ENCODE measurements around the gene HOXB5. TPM values are rescaled to one million over a fixed set of nuclear protein-coding genes. Genes with fewer than 3 reads are reported as not detected.

Gene HOXB5
- total RNA-seq, 2 experiments from 2014 or later = not detected

DNA sequence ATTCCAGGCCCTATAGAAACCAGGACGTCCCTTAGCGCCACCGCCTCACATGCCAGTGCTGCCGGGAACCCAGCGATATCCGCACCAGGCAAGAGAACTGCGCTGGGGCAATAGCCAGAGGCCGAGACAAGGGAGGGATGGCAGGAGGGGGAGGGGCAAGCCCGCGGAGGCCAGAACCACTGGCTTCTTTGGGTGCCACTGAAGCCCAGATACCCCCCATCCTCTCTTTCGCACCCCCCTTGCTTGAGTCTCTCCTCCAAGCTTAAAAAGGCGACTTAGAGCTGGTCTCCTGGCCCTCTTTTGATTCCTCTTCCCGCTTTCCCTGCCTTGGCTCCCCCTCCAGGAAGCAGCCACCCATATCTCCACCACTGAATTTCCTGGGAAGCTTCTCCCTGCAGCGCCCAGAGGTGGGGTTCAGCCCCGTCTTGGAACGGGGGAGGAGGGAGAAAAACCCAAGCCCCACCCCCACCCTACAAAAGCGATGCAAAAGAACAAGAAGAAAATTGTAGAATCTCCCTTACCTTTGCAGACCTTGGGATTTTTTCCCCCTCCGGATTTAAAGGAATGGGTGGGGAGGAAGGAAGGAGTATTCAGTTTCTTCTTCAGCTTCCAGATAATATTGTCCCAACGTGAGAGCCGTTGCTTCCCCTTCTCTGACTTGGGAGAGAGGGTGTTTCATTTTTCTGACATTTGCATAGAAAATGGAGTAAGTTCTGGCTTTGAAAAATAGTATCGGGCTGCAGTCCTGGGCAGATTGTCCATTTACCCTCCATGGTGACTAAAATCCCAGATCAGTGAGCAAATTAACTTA lies 10.6 kb upstream of the HOXB5 start:
- ChIA-PET POLR2A (no interaction called here), CTCF (interaction anchor here (1.0 kb wide), 1 partner anchor 9 kb away, joined by 3 read pairs; no protein-coding TSS in a partner anchor)
- Histone ChIP-seq H3K4me1 (ENCODE audit: insufficient read depth, low read length) (peaks cover 27% of the 10 kb centered on the region), H3K27me3 (ENCODE audit: control insufficient read depth in 1 of 2, insufficient read depth in 2 of 2, low read length in 2 of 2) (peaks cover 84 to 85% of the 10 kb centered on the region in 2 experiments), H3K36me3 (ENCODE audit: insufficient read depth, low read length) (no peaks in the 10 kb centered on the region), H3K4me3 (ENCODE audit: low read length) (no peak overlapping the region), H3K9me3 (ENCODE audit: control insufficient read depth in 1 of 2, insufficient read depth in 1 of 2, low read length in 2 of 2) (peaks cover 0 to 19% of the 10 kb centered on the region in 2 experiments), H3K27ac (ENCODE audit: low read depth in 1 of 2, low read length in 2 of 2) (no peak overlapping the region)
- H3K36me3 Mint-ChIP-seq (ENCODE audit: low read depth) = no peaks in the 10 kb centered on the region
- H3K27ac Mint-ChIP-seq = no peak overlapping the region
- H3K27me3 Mint-ChIP-seq = peaks cover 95% of the 10 kb centered on the region
- TF ChIP-seq, protein P1, sequence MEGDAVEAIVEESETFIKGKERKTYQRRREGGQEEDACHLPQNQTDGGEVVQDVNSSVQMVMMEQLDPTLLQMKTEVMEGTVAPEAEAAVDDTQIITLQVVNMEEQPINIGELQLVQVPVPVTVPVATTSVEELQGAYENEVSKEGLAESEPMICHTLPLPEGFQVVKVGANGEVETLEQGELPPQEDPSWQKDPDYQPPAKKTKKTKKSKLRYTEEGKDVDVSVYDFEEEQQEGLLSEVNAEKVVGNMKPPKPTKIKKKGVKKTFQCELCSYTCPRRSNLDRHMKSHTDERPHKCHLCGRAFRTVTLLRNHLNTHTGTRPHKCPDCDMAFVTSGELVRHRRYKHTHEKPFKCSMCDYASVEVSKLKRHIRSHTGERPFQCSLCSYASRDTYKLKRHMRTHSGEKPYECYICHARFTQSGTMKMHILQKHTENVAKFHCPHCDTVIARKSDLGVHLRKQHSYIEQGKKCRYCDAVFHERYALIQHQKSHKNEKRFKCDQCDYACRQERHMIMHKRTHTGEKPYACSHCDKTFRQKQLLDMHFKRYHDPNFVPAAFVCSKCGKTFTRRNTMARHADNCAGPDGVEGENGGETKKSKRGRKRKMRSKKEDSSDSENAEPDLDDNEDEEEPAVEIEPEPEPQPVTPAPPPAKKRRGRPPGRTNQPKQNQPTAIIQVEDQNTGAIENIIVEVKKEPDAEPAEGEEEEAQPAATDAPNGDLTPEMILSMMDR (IDR thresholded peaks at IDR 0.05) = no peak
- H3K4me3 Mint-ChIP-seq = no peak overlapping the region
- peaks cover 18% of the 10 kb centered on the region for H3K4me1 Mint-ChIP-seq (ENCODE audit: low read depth)
- no peak for ATAC-seq (ENCODE audit: poor library complexity)
- intact Hi-C loops (cut with DNase I, micrococcal nuclease) = no loop called here
- no peaks in the 10 kb centered on the region for H3K9me3 Mint-ChIP-seq
- no peak for DNase-seq

DNA sequence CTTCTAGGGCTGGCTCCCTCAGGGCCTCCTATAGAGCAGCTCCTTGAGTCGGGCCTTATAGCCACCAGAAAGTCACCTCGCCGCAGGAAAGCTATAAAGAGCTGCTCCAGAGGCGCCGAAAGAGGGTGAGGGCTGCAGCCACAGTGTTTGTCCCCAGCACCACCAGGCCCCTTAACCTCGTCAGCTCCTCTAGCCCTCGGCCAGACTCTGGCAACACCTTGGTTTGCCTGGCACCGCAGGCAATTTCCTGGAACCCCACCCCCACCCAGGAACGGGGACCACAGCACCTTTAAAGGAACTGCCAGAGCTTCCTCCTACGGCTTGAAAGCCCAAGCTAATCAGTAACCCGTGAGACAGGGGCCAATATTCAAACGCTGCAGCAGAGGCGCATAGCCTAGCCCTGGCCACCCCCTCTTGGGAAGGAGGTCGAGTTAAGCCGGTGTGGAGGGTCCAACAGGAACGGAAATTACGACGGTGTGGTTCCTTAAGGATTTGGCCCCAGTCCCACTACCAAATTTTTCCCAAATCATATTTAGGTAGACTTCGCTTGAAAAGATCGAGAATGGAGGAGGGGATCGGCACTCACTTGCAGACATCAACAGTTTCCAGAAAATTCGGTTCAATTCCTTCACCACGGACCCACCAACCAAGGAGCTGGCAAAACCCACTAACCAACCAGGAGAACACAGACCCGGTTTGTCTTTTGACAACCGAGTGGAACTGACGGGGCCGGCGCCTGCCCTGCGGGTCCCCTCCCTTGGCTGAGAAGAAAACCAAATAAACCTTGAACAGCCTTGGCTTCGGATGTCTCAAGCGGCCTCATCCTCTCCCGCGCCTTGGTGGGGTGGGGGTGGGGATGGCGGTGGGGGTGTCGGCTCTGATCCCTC lies 8.2 kb upstream of the HOXB5 start:
- Mint-ChIP-seq H3K27me3 (peaks cover 97% of the 10 kb centered on the region), H3K9me3 (no peaks in the 10 kb centered on the region), H3K36me3 (ENCODE audit: low read depth) (no peaks in the 10 kb centered on the region), H3K4me3 (no peak overlapping the region), H3K27ac (no peak overlapping the region), H3K4me1 (ENCODE audit: low read depth) (peaks cover 38% of the 10 kb centered on the region)
- H3K27ac ChIP-seq (ENCODE audit: low read depth in 1 of 2, low read length in 2 of 2) = no peak overlapping the region
- intact Hi-C loops (cut with DNase I, micrococcal nuclease) = no loop called here
- peaks cover 44% of the 10 kb centered on the region for H3K4me1 ChIP-seq (ENCODE audit: insufficient read depth, low read length)
- ATAC-seq (ENCODE audit: poor library complexity) (no peak), DNase-seq (no peak)
- H3K27me3 ChIP-seq (ENCODE audit: control insufficient read depth in 1 of 2, insufficient read depth in 2 of 2, low read length in 2 of 2) = peaks cover 94 to 96% of the 10 kb centered on the region in 2 experiments
- peaks cover 0 to 30% of the 10 kb centered on the region in 2 experiments for H3K9me3 ChIP-seq (ENCODE audit: control insufficient read depth in 1 of 2, insufficient read depth in 1 of 2, low read length in 2 of 2)
- ChIA-PET CTCF (interaction anchor here (0.7 to 1.0 kb wide), 2 partner anchors 108 to 250 kb away, joined by 3 read pairs; no protein-coding TSS in a partner anchor), POLR2A (interaction anchor here (0.6 kb wide), 2 partner anchors 8 to 423 kb away, joined by 3 read pairs; no protein-coding TSS in a partner anchor)
- TF ChIP-seq, protein P1 (IDR thresholded peaks at IDR 0.05) = no peak
- no peak overlapping the region for H3K4me3 ChIP-seq (ENCODE audit: low read length)
- no peaks in the 10 kb centered on the region for H3K36me3 ChIP-seq (ENCODE audit: insufficient read depth, low read length)

DNA sequence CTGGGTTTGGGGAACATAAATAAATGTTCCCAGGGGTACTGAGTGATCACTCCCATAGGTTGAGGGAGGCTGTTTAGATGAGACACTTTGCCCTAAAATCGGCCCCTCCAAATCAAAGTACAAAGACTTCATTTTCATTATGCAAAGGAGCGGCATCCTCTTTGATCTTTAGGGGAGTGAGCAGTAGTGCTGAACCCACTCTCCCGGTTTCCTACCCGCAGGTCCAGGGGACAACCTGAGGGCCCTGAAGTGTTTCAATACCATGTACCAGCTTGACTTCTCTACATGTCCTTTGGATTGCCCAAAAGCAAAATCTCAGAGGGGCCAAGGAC lies 7.6 kb upstream of the HOXB5 start:
- H3K9me3 ChIP-seq (ENCODE audit: control insufficient read depth in 1 of 2, insufficient read depth in 1 of 2, low read length in 2 of 2) = peaks cover 0 to 31% of the 10 kb centered on the region in 2 experiments
- H3K27ac ChIP-seq (ENCODE audit: low read depth in 1 of 2, low read length in 2 of 2) = no peak overlapping the region
- TF ChIP-seq, protein P1 (IDR thresholded peaks at IDR 0.05) = no peak
- peaks cover 44% of the 10 kb centered on the region for H3K4me1 Mint-ChIP-seq (ENCODE audit: low read depth)
- H3K27ac Mint-ChIP-seq = no peak overlapping the region
- H3K36me3 Mint-ChIP-seq (ENCODE audit: low read depth) = no peaks in the 10 kb centered on the region
- no peak for ATAC-seq (ENCODE audit: poor library complexity)
- peaks cover 97 to 99% of the 10 kb centered on the region in 2 experiments for H3K27me3 ChIP-seq (ENCODE audit: control insufficient read depth in 1 of 2, insufficient read depth in 2 of 2, low read length in 2 of 2)
- POLR2A ChIA-PET = interaction anchor here (0.6 kb wide), 1 partner anchor 8 kb away, joined by 3 read pairs; no protein-coding TSS in a partner anchor
- peaks cover 51% of the 10 kb centered on the region for H3K4me1 ChIP-seq (ENCODE audit: insufficient read depth, low read length)
- H3K36me3 ChIP-seq (ENCODE audit: insufficient read depth, low read length) = no peaks in the 10 kb centered on the region
- H3K27me3 Mint-ChIP-seq = peaks cover 98% of the 10 kb centered on the region
- no peak overlapping the region for H3K4me3 ChIP-seq (ENCODE audit: low read length)
- intact Hi-C loops (cut with DNase I, micrococcal nuclease) = no loop called here
- no peaks in the 10 kb centered on the region for H3K9me3 Mint-ChIP-seq
- no peak for DNase-seq
- CTCF ChIA-PET = interaction anchor here (1.0 kb wide), 1 partner anchor 249 kb away, joined by 3 read pairs; no protein-coding TSS in a partner anchor
- no peak overlapping the region for H3K4me3 Mint-ChIP-seq

Data from CD4-positive, alpha-beta T cell (primary cell).